Retinal pigment epithelial cell (primary cell): ENCODE measurements around the gene KIF25.

Source experiments
- DNase-seq: peaks from one replicate; pipeline ENCODE4 v3.0.0-alpha.2; 2010; ENCODE audit warnings: low read depth
- H3K4me3 ChIP-seq: 2 replicates; pipeline ENCODE4 v1.5.1; 2011; ENCODE audit warnings: mild to moderate bottlenecking, low read length, control low read depth, moderate library complexity
- TF ChIP-seq, protein P1 (sequence below): conservative IDR thresholded peaks from 2 replicates; pipeline ENCODE4 v1.5.1; 2011; ENCODE audit warnings: low read depth, low read length, control low read depth, inconsistent platforms

Gene KIF25

GRCh38 chr6:168093634-168094033 lies 96.2 kb downstream of the KIF25 start:
- no peak overlapping the region for H3K4me3 ChIP-seq
- no peak for DNase-seq
- TF ChIP-seq, protein P1, sequence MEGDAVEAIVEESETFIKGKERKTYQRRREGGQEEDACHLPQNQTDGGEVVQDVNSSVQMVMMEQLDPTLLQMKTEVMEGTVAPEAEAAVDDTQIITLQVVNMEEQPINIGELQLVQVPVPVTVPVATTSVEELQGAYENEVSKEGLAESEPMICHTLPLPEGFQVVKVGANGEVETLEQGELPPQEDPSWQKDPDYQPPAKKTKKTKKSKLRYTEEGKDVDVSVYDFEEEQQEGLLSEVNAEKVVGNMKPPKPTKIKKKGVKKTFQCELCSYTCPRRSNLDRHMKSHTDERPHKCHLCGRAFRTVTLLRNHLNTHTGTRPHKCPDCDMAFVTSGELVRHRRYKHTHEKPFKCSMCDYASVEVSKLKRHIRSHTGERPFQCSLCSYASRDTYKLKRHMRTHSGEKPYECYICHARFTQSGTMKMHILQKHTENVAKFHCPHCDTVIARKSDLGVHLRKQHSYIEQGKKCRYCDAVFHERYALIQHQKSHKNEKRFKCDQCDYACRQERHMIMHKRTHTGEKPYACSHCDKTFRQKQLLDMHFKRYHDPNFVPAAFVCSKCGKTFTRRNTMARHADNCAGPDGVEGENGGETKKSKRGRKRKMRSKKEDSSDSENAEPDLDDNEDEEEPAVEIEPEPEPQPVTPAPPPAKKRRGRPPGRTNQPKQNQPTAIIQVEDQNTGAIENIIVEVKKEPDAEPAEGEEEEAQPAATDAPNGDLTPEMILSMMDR = no peak
